Gastrocnemius medialis (tissue), 4 donors: ENCODE measurements around the gene RALY.

Experiments used
- POLR2A ChIP-seq, 2 donors: fragments of 450-650 bp; IDR thresholded peaks; one replicate each; pipeline ENCODE4 v1.6.1; 2017; ENCODE audit warnings: antibody characterized with exemption in 2 of 2, mild to moderate bottlenecking in 2 of 2, moderate library complexity in 2 of 2
- TF ChIP-seq, protein P1 (sequence below), 5 experiments: fragments of 450-650 bp in 3 of 5; fragments of 200-600 bp in 2 of 5; sonication (generic) in 2 of 5; IDR thresholded peaks in 4 of 5; conservative IDR thresholded peaks in 1 of 5; 1 replicate in 4 of 5; 2 replicates in 1 of 5; pipeline ENCODE4 v1.5.1; 2016 to 2019; ENCODE audit warnings: antibody characterized with exemption in 5 of 5, mild to moderate bottlenecking in 3 of 5, moderate library complexity in 3 of 5

- TF ChIP-seq, protein P1, sequence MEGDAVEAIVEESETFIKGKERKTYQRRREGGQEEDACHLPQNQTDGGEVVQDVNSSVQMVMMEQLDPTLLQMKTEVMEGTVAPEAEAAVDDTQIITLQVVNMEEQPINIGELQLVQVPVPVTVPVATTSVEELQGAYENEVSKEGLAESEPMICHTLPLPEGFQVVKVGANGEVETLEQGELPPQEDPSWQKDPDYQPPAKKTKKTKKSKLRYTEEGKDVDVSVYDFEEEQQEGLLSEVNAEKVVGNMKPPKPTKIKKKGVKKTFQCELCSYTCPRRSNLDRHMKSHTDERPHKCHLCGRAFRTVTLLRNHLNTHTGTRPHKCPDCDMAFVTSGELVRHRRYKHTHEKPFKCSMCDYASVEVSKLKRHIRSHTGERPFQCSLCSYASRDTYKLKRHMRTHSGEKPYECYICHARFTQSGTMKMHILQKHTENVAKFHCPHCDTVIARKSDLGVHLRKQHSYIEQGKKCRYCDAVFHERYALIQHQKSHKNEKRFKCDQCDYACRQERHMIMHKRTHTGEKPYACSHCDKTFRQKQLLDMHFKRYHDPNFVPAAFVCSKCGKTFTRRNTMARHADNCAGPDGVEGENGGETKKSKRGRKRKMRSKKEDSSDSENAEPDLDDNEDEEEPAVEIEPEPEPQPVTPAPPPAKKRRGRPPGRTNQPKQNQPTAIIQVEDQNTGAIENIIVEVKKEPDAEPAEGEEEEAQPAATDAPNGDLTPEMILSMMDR (IDR thresholded peaks at IDR 0.05 in 4 of 5, conservative IDR thresholded peaks at IDR 0.05 in 1 of 5) = no peak
- no peak for TF ChIP-seq POLR2A (IDR thresholded peaks at IDR 0.05)
Measured at GRCh38 chr20:34122274-34122980, 128.7 kb downstream of the RALY start.
